Measurements from ENCODE around the gene COX14. TPM values are rescaled to one million over a fixed set of nuclear protein-coding genes. Genes with fewer than 3 reads are reported as not detected.

COX14 gene
- total RNA-seq, 1 experiment from 2014 or later: 31.9 TPM

DNA sequence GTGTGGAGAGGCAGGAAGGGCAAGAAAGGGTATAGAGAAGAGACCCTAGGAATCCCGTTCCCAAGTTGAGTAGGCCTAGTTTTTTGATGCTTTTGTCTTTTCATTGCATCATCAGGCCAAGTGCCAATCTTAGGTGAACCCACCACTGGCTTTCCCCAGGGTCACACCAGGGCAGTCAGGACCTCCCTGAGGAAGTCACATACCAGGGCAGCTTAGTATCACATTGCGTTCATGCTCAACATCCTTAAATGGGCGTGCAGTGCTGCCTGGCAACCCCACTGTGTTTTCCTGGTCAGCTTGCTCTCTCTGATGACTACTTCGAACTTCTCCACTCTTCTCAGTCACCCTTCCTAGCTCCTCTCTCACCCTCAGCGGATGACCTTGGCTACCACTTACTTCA lies 45.6 kb upstream of the COX14 start:
- TF ChIP-seq, protein P1, sequence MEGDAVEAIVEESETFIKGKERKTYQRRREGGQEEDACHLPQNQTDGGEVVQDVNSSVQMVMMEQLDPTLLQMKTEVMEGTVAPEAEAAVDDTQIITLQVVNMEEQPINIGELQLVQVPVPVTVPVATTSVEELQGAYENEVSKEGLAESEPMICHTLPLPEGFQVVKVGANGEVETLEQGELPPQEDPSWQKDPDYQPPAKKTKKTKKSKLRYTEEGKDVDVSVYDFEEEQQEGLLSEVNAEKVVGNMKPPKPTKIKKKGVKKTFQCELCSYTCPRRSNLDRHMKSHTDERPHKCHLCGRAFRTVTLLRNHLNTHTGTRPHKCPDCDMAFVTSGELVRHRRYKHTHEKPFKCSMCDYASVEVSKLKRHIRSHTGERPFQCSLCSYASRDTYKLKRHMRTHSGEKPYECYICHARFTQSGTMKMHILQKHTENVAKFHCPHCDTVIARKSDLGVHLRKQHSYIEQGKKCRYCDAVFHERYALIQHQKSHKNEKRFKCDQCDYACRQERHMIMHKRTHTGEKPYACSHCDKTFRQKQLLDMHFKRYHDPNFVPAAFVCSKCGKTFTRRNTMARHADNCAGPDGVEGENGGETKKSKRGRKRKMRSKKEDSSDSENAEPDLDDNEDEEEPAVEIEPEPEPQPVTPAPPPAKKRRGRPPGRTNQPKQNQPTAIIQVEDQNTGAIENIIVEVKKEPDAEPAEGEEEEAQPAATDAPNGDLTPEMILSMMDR (conservative IDR thresholded peaks at IDR 0.05): no peak
- Mint-ChIP-seq H3K9me3 (no peaks in the 10 kb centered on the region), H3K27ac (no peak overlapping the region), H3K4me1 (peaks cover 7 to 14% of the 10 kb centered on the region in 2 experiments), H3K27me3 (ENCODE audit: low read depth) (peaks cover 30% of the 10 kb centered on the region), H3K4me3 (no peak overlapping the region), H3K36me3 (ENCODE audit: insufficient read depth in 1 of 3, low read depth in 3 of 3) (no peaks in the 10 kb centered on the region)
- no peaks in the 10 kb centered on the region for H3K23me2 ChIP-seq (ENCODE audit: insufficient read length, low read depth, low read length, poor library complexity, severe bottlenecking)
- WGBS (ENCODE audit: extremely low coverage, insufficient read length, low lambda C conversion rate): no CpG with 5 or more reads among the region's 5 CpGs
- no peak overlapping the region for H4K91ac ChIP-seq (ENCODE audit: insufficient read length, low read depth, low read length)
- H3K4ac ChIP-seq (ENCODE audit: low read depth, low read length): no peak overlapping the region
- H3K4me2 ChIP-seq (ENCODE audit: insufficient read depth, insufficient read length, low read length): no peak overlapping the region
- H3K27ac ChIP-seq (ENCODE audit: insufficient read length, low read depth, low read length): no peak overlapping the region
- no peak overlapping the region for H2BK15ac ChIP-seq (ENCODE audit: low read depth, low read length)
- no peak overlapping the region for H2AK5ac ChIP-seq (ENCODE audit: insufficient read length, low read length)
- no peak overlapping the region for H4K5ac ChIP-seq (ENCODE audit: insufficient read length, low read depth, low read length)
- no peaks in the 10 kb centered on the region for H3K79me2 ChIP-seq (ENCODE audit: insufficient read depth, low read length)
- no peak overlapping the region for H3K9ac ChIP-seq (ENCODE audit: extremely low read depth, insufficient read length, low read length)
- H4K8ac ChIP-seq (replicated peaks; ENCODE audit: insufficient read length, low read depth, low read length): no peak overlapping the region
- no peak overlapping the region for H3T11ph ChIP-seq (ENCODE audit: low read length)
- peak; percentile 79 for DNase-seq
- H2BK5ac ChIP-seq (ENCODE audit: insufficient read length, low read length): no peak overlapping the region
- H2BK120ac ChIP-seq (ENCODE audit: low read depth, low read length, poor library complexity, severe bottlenecking): no peak overlapping the region
- H3K23ac ChIP-seq (ENCODE audit: insufficient read length, low read depth, low read length): no peak overlapping the region
- no peak overlapping the region for H2BK20ac ChIP-seq (ENCODE audit: low read depth, low read length, poor library complexity, severe bottlenecking)
- H3K18ac ChIP-seq (ENCODE audit: insufficient read length, low read depth, low read length): peak overlapping the region; percentile 21
- no peaks in the 10 kb centered on the region for H3K79me1 ChIP-seq (ENCODE audit: insufficient read depth, low read depth, low read length, poor library complexity, severe bottlenecking)
- H3K56ac ChIP-seq (ENCODE audit: insufficient read length, low read depth, low read length): no peak overlapping the region
- H2BK12ac ChIP-seq (ENCODE audit: insufficient read length, low read depth, low read length): no peak overlapping the region
- H4K20me1 ChIP-seq (ENCODE audit: control insufficient read depth, insufficient read depth, insufficient read length): no peaks in the 10 kb centered on the region
- H3K14ac ChIP-seq (ENCODE audit: insufficient read depth, low read length): no peak overlapping the region; the same call in 1 of the 2 replicates
- no peak overlapping the region for H2AFZ ChIP-seq (ENCODE audit: low read length)
- no peaks in the 10 kb centered on the region; the same call in 1 of the 2 replicates for H3K4me1 ChIP-seq (ENCODE audit: insufficient read depth, low read length)
- H3K9me3 ChIP-seq (ENCODE audit: control insufficient read depth, low read depth, low read length): no peaks in the 10 kb centered on the region
- no peaks in the 10 kb centered on the region for H3K27me3 ChIP-seq (ENCODE audit: insufficient read depth, low read length)

Data from H9 (cell line).